IMR-90 (cell line): ENCODE measurements around the gene ECE2. TPM values are rescaled to one million over a fixed set of nuclear protein-coding genes. Genes with fewer than 3 reads are reported as not detected.

ENCODE experiments used
- ATAC-seq: fragments of 200-7000 bp; cut with Tn5 transposase; 2 replicates; pipeline ENCODE4 v1.9.1; 2020; ENCODE audit warnings: low read depth, mild to moderate bottlenecking, moderate library complexity
- BruUV-seq: library from RNA; stranded (reverse); fragments of 400-500 nt; replicated peaks from 2 replicates; lab custom pipeline; 2021; lab: Mats Ljungman, UMichigan
- CTCF ChIA-PET: fragments of 300-600 bp; formaldehyde crosslinking; extraction: SDS; loops from one replicate; lab custom pipeline; 2021; ENCODE audit warnings: antibody characterized with exemption; lab: Yijun Ruan, JAX
- POLR2A ChIA-PET: fragments of 300-600 bp; sonication (Branson Sonifier 250); formaldehyde crosslinking; loops from one replicate; lab custom pipeline; 2022; ENCODE audit warnings: antibody characterized with exemption; ENCODE audit not compliant: unreplicated experiment; lab: Charles Lee
- DNase-seq: peaks from one replicate; pipeline ENCODE4 v3.0.0; 2013
- H2AFZ ChIP-seq: replicated peaks from 2 replicates; pipeline ENCODE3; 2013; ENCODE audit warnings: low read length, mild to moderate bottlenecking; ENCODE audit not compliant: poor library complexity
- H2AK5ac ChIP-seq: 2 replicates; pipeline ENCODE4 v1.6.1; 2013; ENCODE audit warnings: low read depth, low read length, inconsistent platforms
- H2AK9ac ChIP-seq: replicated peaks from 2 replicates; pipeline ENCODE3; 2013; ENCODE audit warnings: mild to moderate bottlenecking, low read depth, low read length, moderate library complexity; ENCODE audit not compliant: poor library complexity
- H2BK120ac ChIP-seq: 2 replicates; pipeline ENCODE4 v1.6.1; 2013; ENCODE audit warnings: low read depth, low read length, inconsistent platforms
- H2BK15ac ChIP-seq: 3 replicates; pipeline ENCODE4 v1.6.1; 2013; ENCODE audit warnings: low read depth, low read length, inconsistent platforms
- H2BK20ac ChIP-seq: 2 replicates; pipeline ENCODE4 v1.6.1; 2013; ENCODE audit warnings: low read depth, mild to moderate bottlenecking, inconsistent platforms, low read length, moderate library complexity
- H2BK5ac ChIP-seq: 2 replicates; pipeline ENCODE4 v1.6.1; 2013; ENCODE audit warnings: mild to moderate bottlenecking, low read depth, low read length, inconsistent platforms; ENCODE audit not compliant: poor library complexity, severe bottlenecking
- H3K14ac ChIP-seq: replicated peaks from 2 replicates; pipeline ENCODE4 v1.6.1; 2013; ENCODE audit warnings: low read depth, low read length, inconsistent platforms
- H3K18ac ChIP-seq: 2 replicates; pipeline ENCODE4 v1.6.1; 2013; ENCODE audit warnings: low read depth, low read length, control low read depth
- H3K23ac ChIP-seq: 2 replicates; pipeline ENCODE4 v1.6.1; 2013; ENCODE audit warnings: low read depth, low read length, inconsistent platforms
- H3K27ac ChIP-seq: 2 replicates; pipeline ENCODE4 v1.5.1; 2013; ENCODE audit warnings: mild to moderate bottlenecking, control low read depth, low read length; ENCODE audit not compliant: insufficient read depth
- H3K27me3 ChIP-seq: 2 replicates; pipeline ENCODE4 v1.6.1; 2013; ENCODE audit warnings: low read length; ENCODE audit not compliant: control insufficient read depth, insufficient read depth
- H3K36me3 ChIP-seq: 2 replicates; pipeline ENCODE4 v1.6.1; 2013; ENCODE audit warnings: low read length, mixed read lengths; ENCODE audit not compliant: control insufficient read depth, insufficient read depth
- H3K4ac ChIP-seq: 2 replicates; pipeline ENCODE4 v1.6.1; 2013; ENCODE audit warnings: low read depth, low read length, inconsistent platforms
- H3K4me1 ChIP-seq: 2 replicates; pipeline ENCODE4 v1.6.1; 2013; ENCODE audit warnings: low read length, mixed read lengths; ENCODE audit not compliant: control insufficient read depth, insufficient read depth
- H3K4me2 ChIP-seq: 2 replicates; pipeline ENCODE4 v1.6.1; 2013; ENCODE audit warnings: low read depth, mild to moderate bottlenecking, control low read depth, low read length, moderate library complexity
- H3K4me3 ChIP-seq: 2 replicates; pipeline ENCODE4 v1.5.1; 2013; ENCODE audit warnings: low read depth, mild to moderate bottlenecking, control low read depth, low read length, moderate library complexity; ENCODE audit not compliant: insufficient read depth
- H3K56ac ChIP-seq: 2 replicates; pipeline ENCODE4 v1.6.1; 2013; ENCODE audit warnings: low read length, inconsistent platforms; ENCODE audit not compliant: insufficient read depth; ENCODE audit errors: extremely low read depth
- H3K79me1 ChIP-seq, 2 experiments: 2 replicates each; pipeline ENCODE4 v1.6.1; 2013; ENCODE audit warnings: low read length in 2 of 2, inconsistent platforms in 1 of 2, low read depth in 1 of 2
- H3K9ac ChIP-seq: 2 replicates; pipeline ENCODE4 v1.6.1; 2013; ENCODE audit warnings: low read depth, low read length, control low read depth
- H3K9me1 ChIP-seq: 2 replicates; pipeline ENCODE4 v1.6.1; 2013; ENCODE audit warnings: low read length, inconsistent platforms; ENCODE audit not compliant: insufficient read depth
- H3K9me3 ChIP-seq: 2 replicates; pipeline ENCODE4 v1.6.1; 2013; ENCODE audit warnings: low read length; ENCODE audit not compliant: control insufficient read depth, insufficient read depth
- H4K20me1 ChIP-seq: 2 replicates; pipeline ENCODE4 v1.6.1; 2013; ENCODE audit warnings: low read length, inconsistent platforms; ENCODE audit not compliant: insufficient read depth
- H4K5ac ChIP-seq: 2 replicates; pipeline ENCODE4 v1.6.1; 2013; ENCODE audit warnings: mild to moderate bottlenecking, low read depth, low read length, control low read depth
- H4K8ac ChIP-seq, 2 experiments: 2 replicates each; pipeline ENCODE4 v1.6.1; 2013; ENCODE audit warnings: low read depth in 2 of 2, low read length in 2 of 2, control low read depth in 1 of 2, inconsistent platforms in 1 of 2
- H4K91ac ChIP-seq: 2 replicates; pipeline ENCODE4 v1.6.1; 2013; ENCODE audit warnings: low read depth, low read length, inconsistent platforms; ENCODE audit not compliant: insufficient read depth
- CEBPB ChIP-seq: IDR thresholded peaks from 2 replicates; pipeline ENCODE4 v1.6.1; 2012; ENCODE audit warnings: low read depth, low read length, improper control_type of control experiment
- CHD1 ChIP-seq: IDR thresholded peaks from 2 replicates; pipeline ENCODE4 v1.6.1; 2012; ENCODE audit warnings: low read depth, low read length, improper control_type of control experiment
- FOS ChIP-seq: fragments of 150-350 bp; IDR thresholded peaks from 2 replicates; pipeline ENCODE4 v1.6.1; 2016; ENCODE audit warnings: low read depth, low read length
- MAFK ChIP-seq: IDR thresholded peaks from 2 replicates; pipeline ENCODE4 v1.6.1; 2012; ENCODE audit warnings: low read depth, low read length, improper control_type of control experiment
- MAZ ChIP-seq: IDR thresholded peaks from 2 replicates; pipeline ENCODE4 v1.6.1; 2012; ENCODE audit warnings: low read depth, mild to moderate bottlenecking, low read length, improper control_type of control experiment, moderate library complexity, borderline replicate concordance
- MXI1 ChIP-seq: IDR thresholded peaks from 2 replicates; pipeline ENCODE4 v1.6.1; 2012; ENCODE audit warnings: low read depth, mild to moderate bottlenecking, low read length, moderate library complexity, borderline replicate concordance
- RAD21 ChIP-seq: IDR thresholded peaks from 2 replicates; pipeline ENCODE4 v1.6.1; 2012; ENCODE audit warnings: low read length, improper control_type of control experiment
- RCOR1 ChIP-seq: IDR thresholded peaks from 2 replicates; pipeline ENCODE4 v1.6.1; 2012; ENCODE audit warnings: mild to moderate bottlenecking, low read length, improper control_type of control experiment; ENCODE audit not compliant: insufficient replicate concordance
- RFX5 ChIP-seq: IDR thresholded peaks from 2 replicates; pipeline ENCODE4 v1.8.0; 2012; ENCODE audit warnings: low read depth, mild to moderate bottlenecking, low read length, moderate library complexity
- SMC3 ChIP-seq: fragments of 150-350 bp; IDR thresholded peaks from 2 replicates; pipeline ENCODE4 v1.6.1; 2016; ENCODE audit warnings: low read depth, mild to moderate bottlenecking, antibody characterized with exemption, low read length, moderate library complexity
- WGBS, 2 experiments: methylation state at CpG; one replicate each; pipeline versions ENCODE4 v1.1.5 to v1.1.7; 2013; ENCODE audit warnings: missing lambda C conversion rate in 2 of 2; ENCODE audit not compliant: insufficient read length in 1 of 2; ENCODE audit errors: extremely low coverage in 2 of 2; 5-methylcytosine and 5-hydroxymethylcytosine counted together
- dilution Hi-C: fragments of 300-500 bp; cut with HindIII; formaldehyde crosslinking; loops from one replicate; pipeline ENCODE4 v1.14.3; 2018; ENCODE audit warnings: low sequenced_read_pairs; ENCODE audit not compliant: unreplicated experiment
- in situ Hi-C: fragments of 300-500 bp; cut with MboI; formaldehyde crosslinking; loops from 3 replicates; pipeline ENCODE4 v1.14.3; 2019; ENCODE audit warnings: low sequenced_read_pairs, inconsistent platforms, mixed read lengths
- intact Hi-C: fragments of 100-400 bp; cut with micrococcal nuclease; formaldehyde crosslinking; loops from 2 replicates; pipeline ENCODE4 v1.10.0; 2022
- polyA plus RNA-seq, 3 experiments: library from polyadenylated mRNA; depleted of rRNA; stranded (reverse); fragments of >200 nt; gene quantifications; 2 replicates each; pipeline ENCODE4 v1.2.3, GENCODE V29; 2012; ENCODE audit warnings: low replicate concordance in 1 of 3
- total RNA-seq: library from RNA; depleted of rRNA; stranded (reverse); fragments of >200 nt; gene quantifications from 2 replicates; pipeline ENCODE4 v1.2.3, GENCODE V29; 2012
- TF ChIP-seq, protein P1 (sequence below): conservative IDR thresholded peaks from 2 replicates; pipeline ENCODE4 v1.5.1; 2012; ENCODE audit warnings: mild to moderate bottlenecking, low read depth, low read length, improper control_type of control experiment
- TF ChIP-seq, protein P2 (sequence below): fragments of 150-350 bp; IDR thresholded peaks from 2 replicates; pipeline ENCODE4 v1.6.1; 2016; ENCODE audit warnings: low read depth, mild to moderate bottlenecking, low read length, moderate library complexity, borderline replicate concordance
- TF ChIP-seq, protein P3 (sequence below): fragments of 150-350 bp; IDR thresholded peaks from 2 replicates; pipeline ENCODE4 v1.6.1; 2017; ENCODE audit warnings: mild to moderate bottlenecking, antibody characterized with exemption, low read length, low read depth

The ECE2 gene
- total and polyA plus RNA-seq, 2 of the 4 experiments (the other 2 are of a cell fraction): not detected

DNA sequence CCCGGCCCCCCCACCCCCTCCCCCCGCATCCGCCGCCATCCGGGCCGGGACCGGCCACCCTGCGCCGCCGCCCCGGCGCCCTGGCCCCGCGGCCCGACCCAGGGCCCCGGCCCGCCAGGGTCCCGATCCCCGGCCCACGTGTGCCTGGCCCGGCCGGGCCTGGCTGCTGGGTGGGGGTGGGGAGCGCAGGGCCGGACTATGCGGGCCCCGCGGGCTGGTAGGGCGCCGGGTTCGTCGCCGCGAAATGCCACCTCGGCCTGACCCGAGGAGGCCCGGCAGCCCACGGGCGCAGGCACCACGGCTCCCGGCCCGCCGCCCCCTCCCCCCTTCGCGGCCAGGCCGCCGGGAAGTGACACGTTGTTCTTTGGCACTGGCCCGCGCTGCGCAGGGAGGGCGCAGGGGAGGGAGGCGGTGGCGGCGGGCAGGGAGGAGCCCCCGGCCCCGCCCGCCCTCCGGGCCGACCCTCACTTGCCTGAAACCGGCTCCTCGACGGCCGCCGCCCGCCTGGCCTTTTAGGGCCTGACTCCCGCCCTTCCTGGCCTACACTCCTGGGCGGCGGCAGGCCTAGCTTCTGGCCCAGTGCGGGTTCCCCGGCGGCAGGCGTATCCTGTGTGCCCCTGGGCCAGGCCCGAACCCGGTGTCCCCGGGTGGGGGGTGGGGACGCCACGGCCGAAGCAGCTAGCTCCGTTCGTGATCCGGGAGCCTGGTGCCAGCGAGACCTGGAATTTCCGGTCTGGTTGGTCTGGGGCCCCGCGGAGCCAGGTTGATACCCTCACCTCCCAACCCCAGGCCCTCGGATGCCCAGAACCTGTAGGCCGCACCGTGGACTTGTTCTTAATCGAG is 39.1 kb downstream of the ECE2 start:
- Histone ChIP-seq H2BK20ac (no peak overlapping the region), H4K8ac (peak overlapping the region; percentile 88 to 90), H4K91ac (peak overlapping the region; percentile 97), H3K56ac (peak overlapping the region; percentile 85), H3K4me2 (peak overlapping the region; percentile 93), H3K9me1 (peaks cover 18% of the 10 kb centered on the region), H3K14ac (peak overlapping the region; percentile 90), H3K27me3 (no peaks in the 10 kb centered on the region), H3K79me1 (peaks cover 0 to 29% of the 10 kb centered on the region in 2 experiments; a peak in 2 of 4 replicates), H3K27ac (peak overlapping the region; percentile 99), H3K23ac (peak overlapping the region; percentile 95), H3K9ac (peak overlapping the region; percentile 98), H2BK5ac (peak overlapping the region; percentile 99), H3K4me3 (peak overlapping the region; percentile 91), H2BK15ac (peak overlapping the region; percentile 70; the same call in 1 of the 3 replicates), H4K5ac (peak overlapping the region; percentile 50), H3K18ac (peak overlapping the region; percentile 65), H3K4me1 (peaks cover 21% of the 10 kb centered on the region), H3K9me3 (no peaks in the 10 kb centered on the region), H3K36me3 (peaks cover 24% of the 10 kb centered on the region), H3K4ac (peak overlapping the region; percentile 97), H2BK120ac (peak overlapping the region; percentile 83), H2AFZ (peak overlapping the region; percentile 85), H2AK9ac (peak overlapping the region; percentile 100), H2AK5ac (peak overlapping the region; percentile 63), H4K20me1 (peaks cover 50% of the 10 kb centered on the region)
- intact Hi-C loops (loop anchor here (1.0 to 2.0 kb wide), 2 partner anchors 16 to 48 kb away; partner anchors contain the start of gene PSMD2), dilution Hi-C loops (no loop called here), in situ Hi-C loops (no loop called here)
- CTCF ChIA-PET: no interaction called here
- no CpG with 5 or more reads among the region's 89 CpGs for WGBS, 2 experiments
- peak; percentile 76 for DNase-seq
- POLR2A ChIA-PET: interaction anchor here (0.9 to 1.5 kb wide), 2 partner anchors 23 to 50 kb away, joined by 4 to 5 read pairs; partner anchors contain the start of gene FAM131A
- no TSS peak for BruUV-seq
- ATAC-seq: peak; percentile 70
- no peak for TF ChIP-seq SMC3
- TF ChIP-seq MXI1: 0 out of 2 replicates have a peak, but pooled peaks have one; percentile 55
- TF ChIP-seq, protein P1, sequence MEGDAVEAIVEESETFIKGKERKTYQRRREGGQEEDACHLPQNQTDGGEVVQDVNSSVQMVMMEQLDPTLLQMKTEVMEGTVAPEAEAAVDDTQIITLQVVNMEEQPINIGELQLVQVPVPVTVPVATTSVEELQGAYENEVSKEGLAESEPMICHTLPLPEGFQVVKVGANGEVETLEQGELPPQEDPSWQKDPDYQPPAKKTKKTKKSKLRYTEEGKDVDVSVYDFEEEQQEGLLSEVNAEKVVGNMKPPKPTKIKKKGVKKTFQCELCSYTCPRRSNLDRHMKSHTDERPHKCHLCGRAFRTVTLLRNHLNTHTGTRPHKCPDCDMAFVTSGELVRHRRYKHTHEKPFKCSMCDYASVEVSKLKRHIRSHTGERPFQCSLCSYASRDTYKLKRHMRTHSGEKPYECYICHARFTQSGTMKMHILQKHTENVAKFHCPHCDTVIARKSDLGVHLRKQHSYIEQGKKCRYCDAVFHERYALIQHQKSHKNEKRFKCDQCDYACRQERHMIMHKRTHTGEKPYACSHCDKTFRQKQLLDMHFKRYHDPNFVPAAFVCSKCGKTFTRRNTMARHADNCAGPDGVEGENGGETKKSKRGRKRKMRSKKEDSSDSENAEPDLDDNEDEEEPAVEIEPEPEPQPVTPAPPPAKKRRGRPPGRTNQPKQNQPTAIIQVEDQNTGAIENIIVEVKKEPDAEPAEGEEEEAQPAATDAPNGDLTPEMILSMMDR: no peak
- TF ChIP-seq RAD21: no peak
- TF ChIP-seq, protein P2, sequence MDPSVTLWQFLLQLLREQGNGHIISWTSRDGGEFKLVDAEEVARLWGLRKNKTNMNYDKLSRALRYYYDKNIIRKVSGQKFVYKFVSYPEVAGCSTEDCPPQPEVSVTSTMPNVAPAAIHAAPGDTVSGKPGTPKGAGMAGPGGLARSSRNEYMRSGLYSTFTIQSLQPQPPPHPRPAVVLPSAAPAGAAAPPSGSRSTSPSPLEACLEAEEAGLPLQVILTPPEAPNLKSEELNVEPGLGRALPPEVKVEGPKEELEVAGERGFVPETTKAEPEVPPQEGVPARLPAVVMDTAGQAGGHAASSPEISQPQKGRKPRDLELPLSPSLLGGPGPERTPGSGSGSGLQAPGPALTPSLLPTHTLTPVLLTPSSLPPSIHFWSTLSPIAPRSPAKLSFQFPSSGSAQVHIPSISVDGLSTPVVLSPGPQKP: no peak
- no peak for TF ChIP-seq CHD1
- peak; percentile 80; the same call in 1 of the 2 replicates for TF ChIP-seq MAZ
- no peak for TF ChIP-seq MAFK
- TF ChIP-seq FOS: no peak
- no peak for TF ChIP-seq RCOR1
- TF ChIP-seq RFX5: no peak
- TF ChIP-seq CEBPB: no peak
- TF ChIP-seq, protein P3, sequence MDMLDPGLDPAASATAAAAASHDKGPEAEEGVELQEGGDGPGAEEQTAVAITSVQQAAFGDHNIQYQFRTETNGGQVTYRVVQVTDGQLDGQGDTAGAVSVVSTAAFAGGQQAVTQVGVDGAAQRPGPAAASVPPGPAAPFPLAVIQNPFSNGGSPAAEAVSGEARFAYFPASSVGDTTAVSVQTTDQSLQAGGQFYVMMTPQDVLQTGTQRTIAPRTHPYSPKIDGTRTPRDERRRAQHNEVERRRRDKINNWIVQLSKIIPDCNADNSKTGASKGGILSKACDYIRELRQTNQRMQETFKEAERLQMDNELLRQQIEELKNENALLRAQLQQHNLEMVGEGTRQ: no peak
